Lower leg skin (tissue), 4 donors: ENCODE results near the gene SMTN. TPM values are rescaled to one million over a fixed set of nuclear protein-coding genes. Genes with fewer than 3 reads are reported as not detected.
"Not testable (repeated sequence)": the region's sequence is repeated elsewhere in the genome, so short reads cannot be mapped to it uniquely, and the experiment has no call there.

Experiments used
- DNase-seq, 2 donors: peaks; one replicate each; pipeline ENCODE4 v3.0.0-alpha.2; 2019; ENCODE audit warnings: low spot score in 2 of 2
- H3K4me3 ChIP-seq: fragments of 200-600 bp; sonication (generic); 2 replicates; pipeline ENCODE4 v1.5.1; 2017; ENCODE audit warnings: mild to moderate bottlenecking, low read depth; ENCODE audit not compliant: poor library complexity, severe bottlenecking
- CTCF ChIP-seq, 3 donors: fragments of 450-650 bp; IDR thresholded peaks; one replicate each; pipeline ENCODE4 v1.5.1; 2016; ENCODE audit warnings: antibody characterized with exemption in 3 of 3, mild to moderate bottlenecking in 3 of 3, moderate library complexity in 2 of 3
- POLR2A ChIP-seq, 2 donors: fragments of 450-650 bp; IDR thresholded peaks; one replicate each; pipeline ENCODE4 v1.6.1; 2016 to 2017; ENCODE audit warnings: antibody characterized with exemption in 2 of 2, mild to moderate bottlenecking in 1 of 2, moderate library complexity in 1 of 2
- WGBS, 2 donors: methylation state at CpG; one replicate each; pipeline ENCODE4 v1.1.5; 2018; 5-methylcytosine and 5-hydroxymethylcytosine counted together
- intact Hi-C: fragments of 100-400 bp; cut with DNase I; formaldehyde crosslinking; loops from one replicate; pipeline ENCODE4 v1.15.0; 2023; ENCODE audit warnings: low total_unique reads
- total RNA-seq, 4 donors: library from RNA; depleted of rRNA; stranded (reverse); fragments of >200 nt; gene quantifications; one replicate each; pipeline ENCODE4 v1.1.0, GENCODE V29; 2016

SMTN gene
- total RNA-seq, 4 donors from 2014 or later: 46.1 to 86.1 (median 62.3) TPM

DNA sequence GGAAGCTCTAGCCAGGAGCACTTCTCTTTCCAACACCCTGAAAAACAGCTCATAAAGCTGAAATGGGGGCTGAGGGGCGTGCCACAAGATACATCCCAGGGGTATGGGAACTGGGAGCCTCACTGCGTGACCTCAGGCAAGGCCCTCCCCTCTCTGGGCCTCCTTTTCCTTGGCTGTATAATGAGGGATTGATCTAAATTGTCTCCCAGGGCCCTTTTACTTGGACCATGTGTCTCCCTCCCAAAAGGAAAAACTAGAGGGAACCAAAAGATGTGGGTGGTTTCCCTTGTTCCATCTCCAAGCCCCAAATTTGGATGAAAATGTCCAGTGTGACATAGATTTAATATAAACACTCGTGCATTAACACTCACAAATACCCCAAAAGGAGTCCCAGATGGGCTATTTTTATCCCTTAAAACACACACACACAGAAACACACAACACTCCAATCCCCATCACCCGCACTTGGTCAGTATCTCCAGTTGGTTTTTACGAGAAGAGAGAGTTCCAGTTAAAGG, 25.9 kb upstream of the SMTN start:
- H3K4me3 ChIP-seq: no peak overlapping the region
- no peak for DNase-seq
- 43 to 59% methylated on average over 5 of the region's 5 CpGs for WGBS, 2 donors
- TF ChIP-seq POLR2A (IDR thresholded peaks at IDR 0.05) (no peak), CTCF (IDR thresholded peaks at IDR 0.05) (no peak)
- intact Hi-C loops: no loop called here

DNA sequence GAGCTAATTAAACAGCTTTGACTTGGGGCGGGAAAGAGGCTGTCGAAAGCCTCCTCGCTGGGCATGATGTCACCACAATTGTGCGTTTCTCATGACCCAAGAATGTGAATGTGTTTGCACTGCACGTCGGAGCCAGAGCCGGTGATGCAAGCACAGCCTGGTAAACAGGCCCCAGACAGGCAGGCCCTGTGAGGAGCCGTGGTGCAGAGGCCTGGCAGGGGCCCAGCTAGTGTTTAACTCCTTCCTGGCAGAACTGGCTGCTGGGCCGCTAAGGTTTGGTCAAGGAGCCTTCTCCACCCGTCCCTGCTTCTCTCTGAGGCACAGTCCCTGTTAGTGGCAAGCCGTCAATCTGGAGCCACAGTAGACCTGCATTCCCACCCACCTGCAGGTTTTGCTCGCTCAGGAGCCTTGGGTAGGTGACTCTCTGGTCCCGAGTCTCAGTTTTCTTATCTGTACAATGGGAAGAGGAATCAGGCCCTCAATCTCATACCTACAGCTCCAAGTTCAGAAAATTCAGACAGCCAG, 25.4 kb upstream of the SMTN start:
- H3K4me3 ChIP-seq: no peak overlapping the region
- DNase-seq: peak; percentile 82 to 95
- intact Hi-C loops: no loop called here
- TF ChIP-seq POLR2A (IDR thresholded peaks at IDR 0.05) (no peak), CTCF (IDR thresholded peaks at IDR 0.05) (peak in 1 of 3 donors; percentile 76)
- 34 to 47% methylated on average over 12 of the region's 13 CpGs for WGBS, 2 donors

DNA sequence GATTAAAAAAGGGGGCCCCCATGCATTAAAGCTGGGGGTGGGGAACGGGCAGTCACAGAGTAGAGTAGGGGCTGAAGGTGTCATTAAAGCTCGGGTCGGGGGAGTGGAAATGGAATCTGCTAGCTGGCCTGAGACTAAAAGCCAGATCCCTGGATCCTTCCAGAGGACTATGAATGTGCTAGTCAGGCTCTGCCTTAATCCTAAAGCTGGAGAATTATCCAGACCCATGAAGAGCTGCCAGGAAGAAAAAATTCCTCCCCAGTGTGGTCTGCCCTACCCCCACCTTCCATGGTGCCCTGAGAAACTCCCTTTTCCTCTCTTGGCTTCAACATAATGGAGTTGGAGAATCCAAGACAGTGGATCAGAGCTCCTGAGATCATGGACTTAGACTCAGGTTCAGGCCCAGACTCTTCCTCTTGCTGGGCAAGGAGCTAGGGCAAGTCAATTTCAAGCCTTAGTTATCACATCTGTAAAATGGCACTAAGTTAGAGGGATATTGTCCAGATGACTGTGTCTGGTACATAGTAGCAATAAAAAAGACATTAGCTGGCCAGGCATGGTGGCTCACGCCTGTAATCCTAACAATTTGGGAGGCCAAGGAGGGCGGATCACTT, 24.0 kb upstream of the SMTN start:
- no peak for DNase-seq
- TF ChIP-seq POLR2A (IDR thresholded peaks at IDR 0.05) (no peak), CTCF (IDR thresholded peaks at IDR 0.05) (no peak)
- intact Hi-C loops: no loop called here
- no peak overlapping the region for H3K4me3 ChIP-seq
- 83 to 87% methylated on average over 5 of the region's 5 CpGs for WGBS, 2 donors

DNA sequence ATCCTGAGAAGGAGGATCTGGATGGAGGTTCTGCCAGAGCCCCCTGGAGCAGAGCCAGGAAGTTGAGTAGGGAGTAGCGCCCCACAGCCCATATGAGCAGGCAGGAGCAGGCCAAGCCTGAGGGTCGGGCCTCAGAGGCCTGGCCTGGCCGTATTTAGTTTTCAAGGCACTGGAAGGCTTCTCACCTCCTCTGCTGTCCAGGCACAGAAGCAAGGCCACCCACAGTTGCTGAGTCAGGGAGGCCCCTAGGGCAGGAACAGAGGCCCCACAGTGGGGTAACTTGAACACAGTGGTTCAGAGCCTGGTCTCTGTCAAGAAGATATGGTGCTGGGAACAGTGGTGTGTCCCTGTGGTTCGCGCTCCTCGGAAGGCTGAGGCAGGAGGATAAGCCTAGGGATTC, 21.5 kb upstream of the SMTN start:
- WGBS, 2 donors: 51 to 64% methylated on average over 6 of the region's 6 CpGs
- intact Hi-C loops, H3K4me3 ChIP-seq, DNase-seq: not testable (repeated sequence)

- DNase-seq: no peak
- TF ChIP-seq POLR2A (IDR thresholded peaks at IDR 0.05) (no peak), CTCF (IDR thresholded peaks at IDR 0.05) (no peak)
- no peak overlapping the region for H3K4me3 ChIP-seq
- intact Hi-C loops: no loop called here
- WGBS, 2 donors: 38 to 49% methylated on average over 2 of the region's 2 CpGs
Observed at GRCh38 chr22:31062566-31063230, 18.4 kb upstream of the SMTN start.

DNA sequence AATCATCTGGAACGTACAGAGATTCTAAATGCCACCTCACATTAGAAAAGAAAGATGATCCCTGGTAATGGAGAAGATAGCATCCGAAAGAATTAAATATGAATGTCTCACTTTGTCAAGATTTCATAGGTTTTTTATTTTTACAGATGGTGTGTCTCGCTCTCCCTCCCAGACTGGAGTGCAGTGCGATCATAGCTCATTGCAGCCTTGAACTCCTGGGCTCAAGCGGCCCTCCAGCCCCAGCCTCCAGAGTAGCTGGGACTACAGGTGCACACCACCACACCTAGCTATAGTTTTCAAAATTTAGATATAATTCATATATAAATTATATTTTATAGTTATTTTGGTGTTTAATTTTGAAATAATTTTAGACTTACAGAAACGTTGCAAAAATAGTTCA, 16.7 kb upstream of the SMTN start:
- 91 to 95% methylated on average over 6 of the region's 6 CpGs for WGBS, 2 donors
- intact Hi-C loops: no loop called here
- DNase-seq: no peak
- TF ChIP-seq POLR2A (IDR thresholded peaks at IDR 0.05) (no peak), CTCF (IDR thresholded peaks at IDR 0.05) (no peak)
- H3K4me3 ChIP-seq: no peak overlapping the region
